DOHH2 (cell line): ENCODE measurements around the gene SELPLG.
A peak's percentile ranks its signal among the peaks of the same experiment; 100 is the strongest.

Source experiments
- H3F3A ChIP-seq: fragments of 200-600 bp; sonication (generic), shearing (Covaris generic); 2 replicates; pipeline ENCODE4 v1.6.0; 2016; ENCODE audit warnings: antibody characterized with exemption, mild to moderate bottlenecking; ENCODE audit not compliant: control insufficient read depth, insufficient read depth
- H3K27ac ChIP-seq: fragments of 200-600 bp; sonication (generic); 2 replicates; pipeline ENCODE4 v1.5.1; 2014; ENCODE audit warnings: low read depth, mild to moderate bottlenecking, low read length, moderate library complexity
- H3K27me3 ChIP-seq: fragments of 200-600 bp; sonication (generic); 2 replicates; pipeline ENCODE4 v1.6.1; 2014; ENCODE audit warnings: mild to moderate bottlenecking, low read length, mixed read lengths; ENCODE audit not compliant: control insufficient read depth
- H3K36me3 ChIP-seq: fragments of 200-600 bp; sonication (generic); 2 replicates; pipeline ENCODE4 v1.6.1; 2014; ENCODE audit warnings: mild to moderate bottlenecking, low read length, moderate library complexity, mixed read lengths; ENCODE audit not compliant: control insufficient read depth
- H3K4me1 ChIP-seq: fragments of 200-600 bp; sonication (generic); 2 replicates; pipeline ENCODE4 v1.6.1; 2014; ENCODE audit warnings: mild to moderate bottlenecking, low read length, mixed read lengths; ENCODE audit not compliant: control insufficient read depth
- H3K4me2 ChIP-seq: fragments of 200-600 bp; sonication (generic); 2 replicates; pipeline ENCODE4 v1.6.0; 2014; ENCODE audit warnings: mild to moderate bottlenecking, low read length, moderate library complexity
- H3K4me3 ChIP-seq: fragments of 200-600 bp; sonication (generic); 2 replicates; pipeline ENCODE4 v1.5.1; 2014; ENCODE audit warnings: mild to moderate bottlenecking, low read length, mixed read lengths
- H3K79me2 ChIP-seq: fragments of 200-600 bp; sonication (generic); 2 replicates; pipeline ENCODE4 v1.6.1; 2014; ENCODE audit warnings: mild to moderate bottlenecking, low read length, mixed read lengths; ENCODE audit not compliant: control insufficient read depth
- H3K9me2 ChIP-seq: fragments of 200-600 bp; sonication (generic); replicated peaks from 2 replicates; pipeline ENCODE4 v1.6.1; 2014; ENCODE audit warnings: mild to moderate bottlenecking, low read length, mixed read lengths; ENCODE audit not compliant: control insufficient read depth
- H3K9me3 ChIP-seq: fragments of 200-600 bp; sonication (generic); 2 replicates; pipeline ENCODE4 v1.6.1; 2014; ENCODE audit warnings: antibody characterized with exemption, low read length, mixed read lengths; ENCODE audit not compliant: control insufficient read depth, insufficient read depth
- H4K20me1 ChIP-seq: fragments of 200-600 bp; sonication (generic); 2 replicates; pipeline ENCODE4 v1.6.0; 2014; ENCODE audit warnings: low read depth, mild to moderate bottlenecking, antibody characterized with exemption, low read length, moderate library complexity; ENCODE audit not compliant: control insufficient read depth, insufficient read depth
- CTCF ChIP-seq: fragments of 200-600 bp; sonication (generic); IDR thresholded peaks from one replicate; pipeline ENCODE4 v1.5.1; 2014; ENCODE audit warnings: antibody characterized with exemption, mild to moderate bottlenecking, low read depth, low read length; ENCODE audit not compliant: poor library complexity, severe bottlenecking
- EZH2phosphoT487 ChIP-seq: fragments of 200-600 bp; sonication (generic); IDR thresholded peaks from 2 replicates; pipeline ENCODE4 v1.6.1; 2017; ENCODE audit warnings: borderline replicate concordance, mild to moderate bottlenecking, antibody characterized with exemption, low read length, moderate library complexity, mixed read lengths

Gene SELPLG

GRCh38 chr12:108666401-108666881, 32.7 kb upstream of the SELPLG start:
- Histone ChIP-seq H3K36me3 (no peaks in the 10 kb centered on the region), H3K4me2 (peak overlapping the region; percentile 46), H3K79me2 (no peaks in the 10 kb centered on the region; the same call in 1 of the 2 replicates), H3K9me2 (no peaks in the 10 kb centered on the region), H3K27me3 (no peaks in the 10 kb centered on the region), H3K4me3 (0 out of 2 replicates have a peak overlapping the region, but pooled peaks have one; percentile 8), H3K9me3 (0 out of 2 replicates have a peak, but pooled peaks cover 2% of the 10 kb centered on the region), H4K20me1 (no peaks in the 10 kb centered on the region), H3F3A (peaks cover 13% of the 10 kb centered on the region), H3K4me1 (peaks cover 62% of the 10 kb centered on the region), H3K27ac (no peak overlapping the region)
- TF ChIP-seq CTCF (no peak), EZH2phosphoT487 (no peak)

- Histone ChIP-seq H3K36me3 (no peaks in the 10 kb centered on the region), H3K79me2 (no peaks in the 10 kb centered on the region; the same call in 1 of the 2 replicates), H3K27ac (peak overlapping the region; percentile 85), H3K4me2 (peak overlapping the region; percentile 91), H3F3A (peaks cover 13% of the 10 kb centered on the region), H3K4me3 (peak overlapping the region; percentile 66), H3K27me3 (no peaks in the 10 kb centered on the region), H4K20me1 (no peaks in the 10 kb centered on the region), H3K4me1 (peaks cover 66% of the 10 kb centered on the region), H3K9me2 (no peaks in the 10 kb centered on the region), H3K9me3 (0 out of 2 replicates have a peak, but pooled peaks cover 2% of the 10 kb centered on the region)
- TF ChIP-seq CTCF (no peak), EZH2phosphoT487 (no peak)
These were observed 32.0 kb upstream of the SELPLG start for GRCh38 chr12:108665608-108666202.

- no peaks in the 10 kb centered on the region for H4K20me1 ChIP-seq
- H3K9me2 ChIP-seq = no peaks in the 10 kb centered on the region
- no peaks in the 10 kb centered on the region for H3K36me3 ChIP-seq
- H3K27me3 ChIP-seq = no peaks in the 10 kb centered on the region
- H3K79me2 ChIP-seq = no peaks in the 10 kb centered on the region; the same call in 1 of the 2 replicates
- H3K4me3 ChIP-seq = peak overlapping the region; percentile 66
- H3K27ac ChIP-seq = peak overlapping the region; percentile 85
- H3F3A ChIP-seq = peaks cover 13% of the 10 kb centered on the region
- H3K9me3 ChIP-seq = 0 out of 2 replicates have a peak, but pooled peaks cover 2% of the 10 kb centered on the region
- H3K4me2 ChIP-seq = peak overlapping the region; percentile 91
- TF ChIP-seq EZH2phosphoT487 (no peak), CTCF (peak; percentile 91)
- peaks cover 66% of the 10 kb centered on the region for H3K4me1 ChIP-seq
These were observed 30.9 kb upstream of the SELPLG start for GRCh38 chr12:108664338-108665258.
